Measurements from ENCODE around the gene GATC.
A peak's percentile ranks its signal among the peaks of the same experiment; 100 is the strongest.
"Not testable (repeated sequence)": the region's sequence is repeated elsewhere in the genome, so short reads cannot be mapped to it uniquely, and the experiment has no call there.

GATC gene

GRCh38 chr12:120439646-120440247 lies 6.5 kb upstream of the GATC start:
- TF ChIP-seq CTCF (IDR thresholded peaks at IDR 0.05; ENCODE audit: low read depth, low read length) (peak; percentile 60), MAX (IDR thresholded peaks at IDR 0.05; ENCODE audit: low read depth, low read length) (no peak), POLR2A (IDR thresholded peaks at IDR 0.05; ENCODE audit: extremely low read depth, insufficient read length) (no peak)
- peak; percentile 88 for DNase-seq (ENCODE audit: low read depth)
- H3K4me3 ChIP-seq (ENCODE audit: low read depth, low read length) = peak overlapping the region; percentile 72

DNA sequence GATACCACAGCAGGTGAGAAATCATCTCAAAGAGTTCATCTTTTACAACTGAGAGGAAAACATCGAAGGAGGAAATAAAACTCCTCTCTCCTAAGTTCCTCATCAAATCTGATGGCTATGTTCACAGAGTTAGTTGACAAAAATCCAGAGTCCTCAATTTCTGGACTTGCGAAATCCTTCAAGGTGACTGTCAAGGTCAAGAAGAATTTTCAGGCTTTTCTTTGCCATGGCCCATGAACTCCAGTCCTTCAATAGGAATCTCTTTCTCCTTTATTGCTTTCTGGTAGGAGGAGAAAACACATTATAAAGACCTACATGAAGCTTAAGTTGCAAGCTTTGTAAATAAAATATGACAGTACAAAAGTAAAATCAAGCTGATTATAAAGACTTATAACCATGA lies 1.6 kb upstream of the GATC start:
- no peak for TF ChIP-seq POLR2A (IDR thresholded peaks at IDR 0.05; ENCODE audit: extremely low read depth, insufficient read length)
- no peak for TF ChIP-seq CTCF (IDR thresholded peaks at IDR 0.05; ENCODE audit: low read depth, low read length)
- no peak for TF ChIP-seq MAX (IDR thresholded peaks at IDR 0.05; ENCODE audit: low read depth, low read length)
- TF ChIP-seq MYC (IDR thresholded peaks at IDR 0.05; ENCODE audit: low read depth, low read length) = no peak
- no peak for DNase-seq (ENCODE audit: low read depth)

DNA sequence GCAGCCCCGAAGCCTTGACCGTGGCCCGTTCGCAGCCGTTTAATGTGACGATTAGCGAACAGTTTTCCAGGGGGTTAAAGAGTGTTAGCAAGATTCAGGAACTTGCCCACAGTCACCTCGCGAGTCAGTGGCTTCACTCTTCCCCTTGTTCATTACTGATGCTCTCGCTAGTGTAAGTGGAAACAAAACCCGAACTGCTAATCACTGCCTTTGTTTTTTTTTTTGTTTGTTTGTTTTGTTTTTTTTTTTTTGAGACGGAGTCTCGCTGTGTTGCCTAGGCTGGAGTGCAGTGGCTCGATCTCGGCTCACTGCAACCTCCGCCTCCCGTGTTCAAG lies 567 bp downstream of the GATC start:
- H3K4me3 ChIP-seq (ENCODE audit: low read depth, low read length) = peak overlapping the region; percentile 77
- not testable (repeated sequence) for DNase-seq (ENCODE audit: low read depth)

More for the DNA sequence above, 1.6 kb upstream of the GATC start:
- peak overlapping the region; percentile 77 for H3K4me3 ChIP-seq (ENCODE audit: low read depth, low read length)

GRCh38 chr12:120447992-120448391 lies 1.7 kb downstream of the GATC start:
- no peak for TF ChIP-seq POLR2A (IDR thresholded peaks at IDR 0.05; ENCODE audit: extremely low read depth, insufficient read length)
- TF ChIP-seq MYC (IDR thresholded peaks at IDR 0.05; ENCODE audit: low read depth, low read length) = no peak
- no peak for TF ChIP-seq MAX (IDR thresholded peaks at IDR 0.05; ENCODE audit: low read depth, low read length)
- no peak for TF ChIP-seq CTCF (IDR thresholded peaks at IDR 0.05; ENCODE audit: low read depth, low read length)
- H3K4me3 ChIP-seq (ENCODE audit: low read depth, low read length) = peak overlapping the region; percentile 77
- DNase-seq (ENCODE audit: low read depth) = no peak

GRCh38 chr12:120452524-120452923 lies 6.3 kb downstream of the GATC start:
- H3K4me3 ChIP-seq (ENCODE audit: low read depth, low read length) = not testable (repeated sequence)
- DNase-seq (ENCODE audit: low read depth) = peak; percentile 36

GRCh38 chr12:120453060-120453750 lies 7.0 kb downstream of the GATC start:
- TF ChIP-seq POLR2A (IDR thresholded peaks at IDR 0.05; ENCODE audit: extremely low read depth, insufficient read length) (no peak), CTCF (IDR thresholded peaks at IDR 0.05; ENCODE audit: low read depth, low read length) (no peak), MAX (IDR thresholded peaks at IDR 0.05; ENCODE audit: low read depth, low read length) (no peak), MYC (IDR thresholded peaks at IDR 0.05; ENCODE audit: low read depth, low read length) (no peak)
- DNase-seq (ENCODE audit: low read depth) = no peak
- no peak overlapping the region for H3K4me3 ChIP-seq (ENCODE audit: low read depth, low read length)

- no peak for TF ChIP-seq MAX (IDR thresholded peaks at IDR 0.05; ENCODE audit: low read depth, low read length)
- TF ChIP-seq CTCF (IDR thresholded peaks at IDR 0.05; ENCODE audit: low read depth, low read length) = peak; percentile 88
- TF ChIP-seq MYC (IDR thresholded peaks at IDR 0.05; ENCODE audit: low read depth, low read length) = no peak
- no peak for TF ChIP-seq POLR2A (IDR thresholded peaks at IDR 0.05; ENCODE audit: extremely low read depth, insufficient read length)
- peak; percentile 67 for DNase-seq (ENCODE audit: low read depth)
- H3K4me3 ChIP-seq (ENCODE audit: low read depth, low read length) = no peak overlapping the region
Observed at GRCh38 chr12:120453977-120454376, 7.7 kb downstream of the GATC start.

Measured in NB4 (cell line).